Raji (cell line): ENCODE results near the gene LRRC45.

ENCODE experiments used
- POLR2A ChIP-seq: IDR thresholded peaks from 2 replicates; pipeline ENCODE4 v1.6.1; 2011; ENCODE audit warnings: low read depth, low read length, control low read depth; ENCODE audit not compliant: insufficient read depth

The LRRC45 gene

DNA sequence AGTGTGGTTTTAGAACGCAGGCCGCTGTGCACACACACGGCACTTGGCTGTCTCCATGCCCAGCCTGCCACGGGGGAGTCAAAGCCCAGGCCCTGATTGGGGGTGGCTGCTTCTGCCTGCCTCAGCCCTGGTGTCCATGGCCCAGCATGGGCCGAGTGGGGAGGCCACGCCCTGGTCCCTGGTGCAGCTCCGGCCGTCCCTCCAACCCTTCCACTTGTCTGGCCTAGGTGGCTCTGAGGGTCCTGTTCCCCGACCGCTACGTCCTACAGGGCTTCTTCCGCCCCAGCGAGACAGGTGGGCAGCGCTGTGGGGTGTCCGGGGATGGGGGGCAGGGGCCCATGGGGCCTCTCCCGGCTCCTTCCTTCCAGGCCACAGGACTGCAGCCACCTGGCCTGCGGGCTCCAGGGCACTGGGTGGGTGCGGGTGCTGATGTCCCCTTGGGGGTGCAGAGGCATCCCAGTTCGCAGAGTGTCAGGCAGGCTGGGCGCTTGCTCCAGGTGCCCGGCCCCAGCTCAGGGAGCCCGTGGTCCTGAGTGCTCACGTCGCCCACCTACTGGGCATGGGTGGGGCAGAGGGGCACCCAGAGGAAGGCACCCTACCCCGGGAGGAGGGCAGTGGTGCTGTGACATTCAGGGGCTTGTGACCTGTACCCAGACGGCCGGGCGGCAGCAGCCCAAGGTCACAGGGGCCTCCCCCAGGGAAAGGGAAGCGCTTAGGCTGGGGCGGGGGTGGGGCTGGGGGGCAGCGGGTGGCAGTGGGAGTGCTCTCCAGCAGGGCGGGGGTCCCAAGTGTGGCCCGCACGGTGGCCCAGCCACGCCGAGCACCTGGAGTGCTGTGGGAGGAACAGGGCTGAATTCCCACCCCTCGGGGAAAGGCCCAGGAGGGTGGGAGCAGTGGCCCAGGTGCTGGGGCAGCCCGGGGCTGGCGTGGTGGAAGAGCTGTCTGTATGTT lies 12.3 kb upstream of the LRRC45 start:
- no peak for TF ChIP-seq POLR2A

DNA sequence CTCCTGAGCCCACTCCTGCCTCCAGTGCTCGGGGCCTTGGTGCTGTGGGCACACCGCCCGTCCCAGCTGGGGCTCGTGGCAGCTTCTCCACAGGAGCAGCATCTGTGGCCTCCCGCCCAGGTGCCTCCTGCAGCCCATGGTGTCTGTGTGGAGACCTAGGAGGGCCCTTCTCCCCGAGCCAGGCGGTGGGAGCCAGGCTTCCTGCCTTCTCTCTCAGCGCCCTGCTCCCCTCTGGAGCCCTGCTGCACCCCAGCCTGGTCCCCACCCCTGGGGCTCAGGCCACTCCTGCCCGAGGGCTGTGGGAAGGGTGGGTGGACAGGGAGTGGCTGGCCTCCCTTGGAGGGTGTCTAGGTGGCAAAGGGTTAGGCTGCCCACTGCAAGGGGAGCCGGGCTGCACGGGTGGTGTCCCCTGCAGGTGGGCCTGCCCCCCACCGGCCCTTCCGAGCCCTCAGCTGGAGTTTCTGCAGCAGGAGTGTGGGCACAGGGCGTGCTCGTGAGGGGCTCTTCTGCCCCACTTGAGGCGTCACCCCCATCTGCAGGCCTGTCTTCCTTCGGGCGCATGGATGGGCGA lies 11.4 kb upstream of the LRRC45 start:
- no peak for TF ChIP-seq POLR2A

DNA sequence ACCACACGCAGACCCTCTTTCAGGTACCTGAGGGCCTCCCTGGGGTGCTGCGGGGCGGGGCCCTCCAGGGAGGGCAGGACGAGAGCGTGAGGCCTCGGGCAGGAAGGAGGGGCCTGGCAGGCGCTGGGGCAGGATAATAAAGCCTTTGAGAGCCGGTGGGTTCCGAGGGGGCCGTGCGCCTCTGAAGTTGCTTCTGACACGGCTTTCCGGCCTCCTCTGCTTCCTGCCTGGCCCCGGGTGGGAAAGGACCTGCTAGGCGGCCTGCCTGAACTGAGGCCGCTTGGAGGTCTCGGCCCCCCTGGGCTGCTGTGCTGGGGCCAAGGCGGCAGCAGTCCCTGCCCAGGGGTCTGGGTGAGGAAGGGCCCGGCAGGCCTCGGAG lies 10.9 kb upstream of the LRRC45 start:
- no peak for TF ChIP-seq POLR2A

DNA sequence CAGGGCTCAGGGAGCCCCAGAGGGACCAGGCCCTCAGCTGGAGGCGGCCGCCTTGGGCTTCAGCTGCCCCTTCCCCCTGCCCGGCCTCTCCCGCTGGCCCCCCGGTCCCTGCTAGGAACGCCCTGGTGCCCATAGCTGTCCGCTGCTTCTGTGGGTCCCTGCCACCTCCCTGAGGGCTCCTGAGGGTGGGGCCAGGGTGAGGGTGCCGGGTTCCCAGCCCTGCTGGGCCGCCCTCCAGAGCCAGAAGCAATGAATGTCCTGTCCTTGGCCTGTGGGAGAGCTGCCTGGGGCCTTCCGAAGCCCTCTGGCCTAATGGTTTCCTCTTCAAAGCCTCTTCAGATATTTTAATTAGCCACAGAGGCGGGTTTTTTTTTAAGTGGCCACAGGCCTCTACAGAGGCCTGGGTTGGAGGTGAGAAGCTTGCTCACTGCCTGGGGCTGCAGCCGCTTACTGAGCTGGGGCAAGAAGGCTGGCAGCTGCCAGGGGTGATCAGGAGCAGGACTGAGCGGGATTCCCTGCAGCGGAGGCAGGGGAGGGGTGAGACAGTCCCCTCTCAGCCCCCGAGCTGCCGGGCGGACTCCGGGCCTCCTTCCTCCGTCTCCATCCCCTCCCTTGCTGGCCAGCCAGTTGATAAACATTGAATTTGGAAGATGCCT lies 10.3 kb upstream of the LRRC45 start:
- no peak for TF ChIP-seq POLR2A

DNA sequence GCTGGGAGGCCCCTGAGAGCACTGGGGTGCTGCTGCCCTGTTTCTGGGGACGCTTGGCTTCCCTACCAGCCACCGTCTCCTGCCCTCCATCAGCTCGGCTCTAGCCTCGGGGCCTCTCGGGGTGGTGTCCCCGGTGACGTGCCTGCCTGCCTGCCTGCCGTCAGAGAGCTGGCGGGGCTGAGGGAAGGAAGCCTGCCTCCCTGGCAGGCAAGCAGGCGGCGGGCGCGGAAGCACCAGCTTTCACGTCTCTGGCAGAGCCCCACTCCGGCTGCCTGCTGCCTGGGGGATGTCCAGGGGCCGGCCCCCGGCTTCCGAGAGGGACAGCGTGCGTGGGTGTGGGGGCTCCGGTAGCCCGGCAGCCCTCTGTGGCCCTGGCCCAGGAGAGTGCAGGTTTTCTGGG lies 9.8 kb upstream of the LRRC45 start:
- TF ChIP-seq POLR2A, result no peak

DNA sequence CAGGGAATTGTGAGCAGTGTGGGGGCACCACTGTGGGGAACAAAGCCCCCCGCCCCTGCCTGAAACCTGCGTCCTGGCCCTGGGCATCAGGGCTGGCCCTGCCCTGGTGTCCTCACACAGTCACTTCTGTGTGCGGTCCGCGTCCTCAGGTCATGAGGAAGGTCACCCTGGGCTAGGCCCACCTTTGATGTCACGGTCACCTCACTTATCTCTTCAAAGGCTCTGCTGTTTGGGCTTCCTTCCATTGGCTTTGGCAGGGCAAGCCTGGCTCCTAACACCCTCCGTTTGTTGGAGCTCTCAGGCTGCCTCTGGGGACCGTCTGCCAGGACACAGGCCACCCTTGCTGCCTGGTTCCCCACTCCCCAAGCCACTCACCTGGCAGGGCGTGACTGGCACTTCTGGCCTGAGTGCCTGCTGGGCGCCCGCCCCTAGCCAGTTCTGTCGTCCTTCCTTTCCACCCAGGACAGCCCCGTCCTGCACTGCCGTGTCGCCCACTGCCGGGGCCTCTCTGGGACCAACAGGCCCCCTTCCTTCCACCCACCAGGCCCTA lies 9.3 kb upstream of the LRRC45 start:
- TF ChIP-seq POLR2A, result no peak

DNA sequence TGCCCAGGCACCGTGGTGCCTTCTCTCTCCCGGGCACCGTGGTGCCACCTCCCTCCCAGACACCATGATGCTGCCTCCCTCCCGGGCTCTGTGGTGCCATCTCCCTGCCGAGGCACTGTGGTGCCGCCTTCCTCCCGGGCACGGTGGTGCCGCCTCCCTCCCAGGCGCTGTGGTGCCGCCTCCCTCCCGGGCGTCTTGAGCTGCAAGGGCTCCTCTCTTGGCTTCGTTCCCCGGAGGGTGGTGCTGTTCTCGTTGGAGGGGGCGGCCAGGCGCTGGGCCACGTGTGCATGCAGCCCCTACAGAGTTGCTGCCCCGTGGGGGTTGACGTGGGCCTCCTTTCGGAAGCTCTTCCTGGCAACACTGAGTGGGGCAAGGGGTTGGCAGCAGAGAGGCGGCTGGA lies 8.7 kb upstream of the LRRC45 start:
- TF ChIP-seq POLR2A, result no peak

DNA sequence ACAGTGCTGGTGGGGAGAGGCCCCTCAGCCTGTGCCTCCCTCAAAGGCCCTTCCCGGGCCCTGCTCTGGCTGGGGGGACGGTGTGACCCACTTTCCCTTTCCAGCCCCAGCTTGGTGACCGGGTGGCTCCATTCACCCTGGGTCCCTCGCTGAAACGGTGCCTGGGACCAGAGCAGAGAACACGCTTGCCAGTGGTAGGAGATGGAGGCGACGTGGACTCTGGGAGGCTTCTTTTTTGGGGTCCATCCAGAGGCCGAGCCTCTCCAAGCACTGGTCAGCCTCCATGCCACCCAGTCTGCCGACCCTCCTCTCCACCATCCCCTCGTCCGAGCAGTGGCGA lies 8.2 kb upstream of the LRRC45 start:
- no peak for TF ChIP-seq POLR2A

DNA sequence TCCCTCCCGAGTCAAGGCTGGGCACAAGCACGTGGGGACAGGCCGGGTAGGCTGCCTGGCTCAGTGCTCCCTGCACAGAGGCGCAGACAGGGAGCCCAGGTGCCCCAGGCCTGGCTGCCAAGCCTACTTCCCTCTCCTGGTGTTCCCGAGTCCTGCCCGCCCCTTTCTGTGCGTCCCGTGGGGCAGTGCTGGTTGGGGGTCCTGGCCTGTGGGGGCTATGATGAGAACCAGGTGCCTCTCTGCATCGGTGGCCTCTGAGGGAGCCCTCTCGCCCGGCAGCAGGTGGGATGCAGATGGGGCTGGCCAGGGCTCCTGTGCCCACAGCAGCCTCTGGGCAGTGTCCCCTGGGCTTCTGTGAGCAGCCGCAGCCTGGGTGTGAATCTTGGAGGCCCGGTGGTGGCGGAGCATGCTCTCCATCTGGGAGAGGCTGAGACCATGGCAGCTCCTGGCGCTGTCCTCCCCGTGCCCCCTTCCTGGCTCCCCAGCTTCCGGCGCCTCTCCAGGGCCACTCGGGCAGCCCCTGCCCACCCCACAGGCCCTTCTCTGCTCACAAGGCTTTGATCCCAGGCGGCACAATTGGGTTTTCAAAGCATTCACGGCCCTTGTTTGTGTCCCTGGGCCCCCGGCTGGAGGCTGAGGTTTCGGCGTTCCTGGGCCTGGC lies 7.7 kb upstream of the LRRC45 start:
- no peak for TF ChIP-seq POLR2A

DNA sequence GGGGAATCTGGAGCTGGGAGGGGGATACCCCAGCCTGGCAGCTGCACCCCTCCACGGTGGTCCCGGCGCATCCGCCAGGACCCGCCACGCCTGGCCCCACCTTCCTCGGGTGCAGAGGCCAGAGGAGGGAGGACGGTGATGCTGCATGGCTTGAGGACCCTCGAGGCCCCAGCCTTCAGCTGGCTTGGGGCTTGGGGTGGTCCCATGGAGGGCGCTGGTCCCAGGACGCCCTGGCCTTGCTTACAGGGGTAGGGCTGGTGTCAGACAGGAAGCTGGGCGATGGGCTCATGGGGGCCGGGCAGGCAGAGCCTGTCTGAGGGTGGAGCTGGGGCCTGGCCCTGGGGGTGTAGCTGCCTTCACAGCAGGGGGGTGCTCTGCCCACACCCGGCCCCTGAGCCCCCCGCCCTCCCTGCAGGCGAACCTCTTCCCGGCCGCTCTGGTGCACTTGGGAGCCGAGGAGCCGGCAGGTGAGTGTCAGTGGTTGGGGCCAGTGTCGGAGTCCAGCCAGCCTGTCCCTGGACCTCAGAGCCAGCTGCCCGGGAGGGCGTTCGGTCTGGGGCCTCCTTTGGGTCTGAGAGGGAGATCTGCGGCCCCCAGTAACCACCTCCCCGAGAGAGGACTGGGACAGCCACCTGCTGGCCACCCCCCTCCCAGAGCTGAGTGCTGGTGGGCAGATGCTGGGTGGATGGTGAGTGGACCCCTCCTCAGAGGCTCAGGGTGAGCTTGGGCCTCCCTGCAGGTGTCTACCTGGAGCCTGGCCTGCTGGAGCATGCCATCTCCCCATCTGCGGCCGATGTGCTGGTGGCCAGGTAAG lies 6.8 kb upstream of the LRRC45 start:
- no peak for TF ChIP-seq POLR2A

DNA sequence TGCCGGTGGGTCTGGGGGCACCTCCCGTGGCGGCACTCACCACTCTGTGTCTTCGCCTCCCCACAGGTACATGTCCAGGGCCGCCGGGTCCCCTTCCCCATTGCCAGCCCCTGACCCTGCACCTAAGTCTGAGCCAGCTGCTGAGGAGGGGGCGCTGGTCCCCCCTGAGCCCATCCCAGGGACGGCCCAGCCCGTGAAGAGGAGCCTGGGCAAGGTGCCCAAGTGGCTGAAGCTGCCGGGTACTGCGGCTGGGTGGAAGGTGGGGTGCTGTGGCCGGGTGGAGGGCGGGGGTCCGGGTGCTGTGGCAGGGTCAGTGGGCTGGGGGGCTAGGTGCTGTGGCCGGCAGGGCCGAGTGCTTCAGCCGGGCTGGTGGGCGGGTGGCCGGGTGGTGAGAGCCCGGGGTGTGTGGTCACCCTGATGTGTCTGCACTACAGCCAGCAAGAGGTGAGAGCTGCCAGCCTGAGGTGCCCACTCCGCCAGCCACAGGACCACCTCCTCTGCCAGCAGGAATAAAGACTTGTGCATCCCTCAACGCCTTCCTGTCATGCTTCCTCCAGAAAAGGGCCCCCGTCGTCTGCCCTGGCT lies 6.1 kb upstream of the LRRC45 start:
- no peak for TF ChIP-seq POLR2A

DNA sequence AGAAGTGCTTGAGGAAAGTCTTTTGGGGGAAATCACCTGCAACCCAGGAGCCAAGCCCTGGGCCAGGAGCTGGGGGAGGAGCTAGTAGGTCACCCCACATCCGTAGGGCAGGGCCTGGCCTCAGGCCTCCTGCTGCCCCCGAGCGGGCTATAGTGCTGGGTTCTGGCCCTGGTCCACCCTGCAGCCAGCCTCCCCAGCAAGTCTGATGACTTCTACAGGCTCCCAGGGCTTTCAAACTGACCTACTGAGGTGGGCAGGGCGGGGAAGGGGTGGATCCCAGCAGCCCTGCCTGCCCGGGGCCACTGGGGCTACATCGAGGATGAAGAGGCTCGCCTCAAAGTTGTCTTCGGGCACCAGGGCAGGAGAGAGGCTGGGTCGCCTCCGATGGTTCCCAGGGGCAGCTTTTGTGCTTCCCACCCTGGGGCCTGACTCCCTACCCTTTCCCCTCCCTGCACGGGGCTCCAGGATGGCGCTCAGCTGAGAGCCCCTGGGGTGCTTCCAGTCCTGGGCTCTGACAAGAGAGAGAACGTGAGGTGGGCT lies 5.4 kb upstream of the LRRC45 start:
- no peak for TF ChIP-seq POLR2A

DNA sequence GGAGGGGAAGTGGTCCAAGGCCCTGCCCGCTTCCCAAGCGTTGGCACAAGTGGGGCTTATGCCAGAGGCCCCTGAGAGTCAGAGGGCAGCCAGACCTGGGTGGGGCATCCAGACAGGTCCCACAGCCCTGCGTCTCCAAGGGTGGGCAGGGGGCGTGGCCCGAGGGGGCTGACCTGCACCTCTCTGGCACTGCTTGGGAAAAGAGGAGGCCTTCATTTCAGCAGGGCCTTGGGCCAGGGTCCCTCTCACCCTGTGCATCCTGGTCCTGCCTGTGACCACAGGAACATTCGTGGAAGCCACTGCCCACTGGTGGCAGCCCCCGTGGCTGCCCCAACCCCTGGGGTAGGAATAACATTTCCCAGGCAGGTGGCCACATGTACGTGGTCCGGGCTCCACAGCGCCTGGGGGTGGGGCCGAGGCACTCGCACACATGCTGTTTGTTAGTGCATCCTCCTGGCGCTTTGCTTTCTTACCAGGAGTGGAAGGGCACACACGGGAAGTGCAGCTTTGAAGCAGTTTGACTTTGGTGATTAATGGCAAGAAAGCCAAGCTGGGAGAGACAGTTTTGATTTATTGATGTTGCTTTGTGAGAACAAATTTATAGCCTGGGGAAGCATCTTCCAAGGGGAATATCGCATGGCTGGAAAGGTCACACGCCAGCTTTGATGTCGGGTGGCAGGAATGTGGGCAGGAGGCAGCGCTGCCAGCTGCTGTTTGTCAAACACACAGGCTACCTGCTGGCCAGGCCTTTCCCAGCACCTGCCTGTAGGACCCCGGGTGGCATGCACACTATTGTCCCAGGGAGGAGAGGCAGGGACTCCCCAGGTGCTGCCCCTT lies 4.7 kb upstream of the LRRC45 start:
- no peak for TF ChIP-seq POLR2A
